ENCODE measurements around the gene DLGAP3.
"Not testable (repeated sequence)": the region's sequence is repeated elsewhere in the genome, so short reads cannot be mapped to it uniquely, and the experiment has no call there.

Gene DLGAP3, protein sequence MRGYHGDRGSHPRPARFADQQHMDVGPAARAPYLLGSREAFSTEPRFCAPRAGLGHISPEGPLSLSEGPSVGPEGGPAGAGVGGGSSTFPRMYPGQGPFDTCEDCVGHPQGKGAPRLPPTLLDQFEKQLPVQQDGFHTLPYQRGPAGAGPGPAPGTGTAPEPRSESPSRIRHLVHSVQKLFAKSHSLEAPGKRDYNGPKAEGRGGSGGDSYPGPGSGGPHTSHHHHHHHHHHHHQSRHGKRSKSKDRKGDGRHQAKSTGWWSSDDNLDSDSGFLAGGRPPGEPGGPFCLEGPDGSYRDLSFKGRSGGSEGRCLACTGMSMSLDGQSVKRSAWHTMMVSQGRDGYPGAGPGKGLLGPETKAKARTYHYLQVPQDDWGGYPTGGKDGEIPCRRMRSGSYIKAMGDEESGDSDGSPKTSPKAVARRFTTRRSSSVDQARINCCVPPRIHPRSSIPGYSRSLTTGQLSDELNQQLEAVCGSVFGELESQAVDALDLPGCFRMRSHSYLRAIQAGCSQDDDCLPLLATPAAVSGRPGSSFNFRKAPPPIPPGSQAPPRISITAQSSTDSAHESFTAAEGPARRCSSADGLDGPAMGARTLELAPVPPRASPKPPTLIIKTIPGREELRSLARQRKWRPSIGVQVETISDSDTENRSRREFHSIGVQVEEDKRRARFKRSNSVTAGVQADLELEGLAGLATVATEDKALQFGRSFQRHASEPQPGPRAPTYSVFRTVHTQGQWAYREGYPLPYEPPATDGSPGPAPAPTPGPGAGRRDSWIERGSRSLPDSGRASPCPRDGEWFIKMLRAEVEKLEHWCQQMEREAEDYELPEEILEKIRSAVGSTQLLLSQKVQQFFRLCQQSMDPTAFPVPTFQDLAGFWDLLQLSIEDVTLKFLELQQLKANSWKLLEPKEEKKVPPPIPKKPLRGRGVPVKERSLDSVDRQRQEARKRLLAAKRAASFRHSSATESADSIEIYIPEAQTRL

DNA sequence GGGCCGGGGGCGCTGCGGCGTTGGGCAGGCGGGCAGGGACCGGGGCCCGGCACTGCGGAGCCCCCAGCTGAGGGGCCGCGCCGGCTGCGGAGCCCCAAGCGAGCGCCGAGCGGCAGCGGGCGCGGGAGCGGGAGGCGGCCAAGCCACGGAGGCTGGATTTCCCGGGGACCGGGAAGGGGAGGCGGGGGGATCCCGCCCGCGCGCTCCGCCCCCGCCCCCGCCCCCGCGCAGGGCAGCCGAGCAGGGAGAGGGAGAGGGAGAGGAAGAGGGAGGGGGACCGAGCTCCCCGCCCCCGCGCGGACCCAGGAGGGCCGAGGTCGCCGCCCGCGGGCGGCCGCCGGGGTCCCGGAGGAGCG lies at the start of gene DLGAP3:
TSS of gene DLGAP3 (minus strand) at position 154 of the 356 bp plus-strand sequence. CDS start 24,267 bp downstream, outside the sequence.
- no peak for DNase-seq (ENCODE audit: low read depth in 2 of 2)

DNA sequence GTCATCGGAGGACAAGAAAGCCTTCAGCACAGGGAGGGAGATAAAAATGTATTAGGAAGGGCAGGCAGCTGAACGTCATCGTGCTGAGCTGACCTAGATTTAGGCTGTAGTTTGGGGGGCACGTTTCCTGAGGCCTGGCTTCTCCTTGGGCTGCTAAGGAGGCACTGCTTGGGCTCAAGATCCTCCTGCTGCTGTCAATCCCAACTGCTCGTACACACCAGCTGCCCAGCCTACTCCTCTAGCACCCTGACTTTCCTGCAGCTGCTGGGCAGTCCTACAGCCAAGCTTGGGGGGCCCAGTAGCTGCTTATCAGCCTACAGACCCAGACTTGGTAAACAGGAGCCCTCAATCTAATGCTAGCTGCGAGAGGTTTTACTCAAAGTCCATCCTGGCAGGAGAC lies 49.5 kb upstream of the DLGAP3 start:
- no peak for DNase-seq (ENCODE audit: low read depth in 2 of 2)

DNA sequence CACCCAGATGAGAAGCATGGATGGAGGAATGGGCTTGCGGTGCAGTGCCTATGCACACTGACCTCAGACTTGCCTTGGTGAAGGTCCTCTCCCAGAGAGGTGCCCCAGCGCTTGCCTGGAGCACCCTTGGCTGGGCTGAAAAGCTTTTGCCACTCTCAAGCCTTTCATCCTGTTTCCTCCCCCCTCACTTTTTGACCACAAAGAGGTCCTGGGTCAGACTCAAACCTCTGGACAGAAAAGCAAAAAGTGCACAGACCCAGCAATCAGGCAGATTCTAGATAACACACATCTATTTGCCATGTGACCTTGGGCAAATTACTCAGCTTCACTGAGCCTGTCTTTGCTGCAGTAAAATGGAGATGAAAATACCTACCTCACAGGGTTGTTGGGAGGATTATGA lies 48.4 kb upstream of the DLGAP3 start:
- DNase-seq (ENCODE audit: low read depth in 2 of 2), result no peak

DNA sequence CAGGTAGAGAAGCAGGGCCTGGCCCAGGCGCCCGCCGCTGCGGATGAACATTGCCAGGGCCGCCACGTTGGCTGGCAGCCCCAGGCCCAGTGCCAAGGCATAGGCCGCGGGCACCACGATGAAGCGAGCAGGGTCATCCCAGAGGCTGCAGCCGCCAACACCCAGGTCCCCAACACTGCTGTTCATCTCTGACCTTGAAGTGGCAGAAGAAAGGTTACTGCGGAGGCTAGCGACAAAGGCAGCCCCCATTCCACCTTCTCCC lies 47.7 kb upstream of the DLGAP3 start:
- DNase-seq (ENCODE audit: low read depth in 2 of 2), result no peak

DNA sequence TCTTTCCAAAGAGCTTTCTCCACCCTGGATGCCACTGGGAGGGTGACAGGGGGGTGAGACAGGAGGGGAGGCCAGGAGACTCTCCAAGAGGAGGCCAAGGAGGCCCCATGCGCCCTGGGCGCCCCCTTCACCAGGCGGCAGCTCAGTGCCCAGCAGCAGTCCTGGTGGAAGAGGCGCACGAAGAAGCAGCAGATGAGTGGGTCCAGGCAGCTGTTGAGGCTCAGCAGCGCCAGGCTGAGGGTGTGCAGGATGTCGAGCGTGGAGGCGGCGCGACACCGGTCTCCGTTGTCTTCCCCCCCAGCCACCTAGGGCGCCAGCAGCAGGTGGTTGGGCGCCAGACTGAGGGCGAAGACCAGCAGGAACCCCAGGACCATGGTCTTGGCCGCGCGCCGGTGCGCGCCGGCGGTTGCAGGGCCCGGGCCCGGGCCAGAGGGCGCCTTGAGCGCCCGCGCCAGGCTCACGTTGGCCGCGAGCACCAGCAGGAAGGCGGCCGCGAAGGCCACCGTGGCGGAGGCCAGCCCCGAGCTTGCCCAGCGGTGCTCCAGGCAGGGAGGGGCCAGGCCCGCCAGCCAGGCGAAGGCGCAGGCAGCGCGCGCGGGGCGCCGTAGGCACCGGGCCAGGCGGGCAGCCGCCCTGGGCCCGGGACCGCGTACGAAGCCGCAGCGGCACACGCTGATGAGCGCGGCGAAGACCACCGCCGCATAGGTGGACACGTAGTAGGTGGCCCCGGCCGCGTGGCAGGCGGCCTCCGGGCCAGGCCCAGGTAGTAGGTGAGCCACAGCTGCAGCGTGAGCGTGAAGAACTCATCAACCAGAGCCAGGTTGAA lies 47.1 kb upstream of the DLGAP3 start:
- DNase-seq (ENCODE audit: low read depth in 2 of 2), result no peak

DNA sequence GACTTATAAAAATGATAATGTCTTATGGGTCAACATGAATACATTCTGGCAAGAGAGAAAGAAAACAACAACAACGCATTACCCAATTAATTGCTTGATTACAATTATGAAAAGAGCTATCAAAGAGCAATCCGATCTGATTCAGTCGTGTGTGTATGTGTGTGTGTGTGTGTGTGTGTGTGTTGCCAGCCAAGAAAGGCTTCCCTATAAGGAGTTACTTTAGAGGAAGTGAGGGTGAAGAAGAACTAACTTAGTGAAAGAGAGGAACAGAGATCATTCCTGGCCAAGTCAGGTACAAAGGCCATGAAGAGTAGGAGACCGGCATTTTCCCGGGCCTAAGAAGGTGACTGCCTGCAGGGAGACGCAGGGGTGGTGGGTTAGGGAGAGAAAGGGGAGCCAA lies 46.3 kb upstream of the DLGAP3 start:
- no peak for DNase-seq (ENCODE audit: low read depth in 2 of 2)

DNA sequence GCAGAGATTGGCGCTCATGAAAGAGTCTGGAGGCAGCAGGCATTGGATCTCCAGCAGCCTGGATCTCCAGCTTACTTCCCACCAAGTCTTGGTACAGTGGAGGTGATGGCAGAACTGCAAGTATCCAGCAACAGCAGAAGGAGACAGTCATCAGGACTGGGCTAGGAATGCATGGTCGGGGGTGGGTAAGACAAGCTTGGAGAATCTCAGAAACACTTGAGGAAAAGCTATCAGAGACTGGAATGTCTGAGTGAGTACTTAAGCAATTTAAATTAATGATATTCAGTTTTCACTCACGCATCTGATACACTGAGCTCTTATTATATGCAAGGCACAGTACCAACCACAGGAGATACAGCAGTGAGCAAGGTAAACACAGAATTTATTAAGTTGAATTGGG lies 45.9 kb upstream of the DLGAP3 start:
- DNase-seq (ENCODE audit: low read depth in 2 of 2), result no peak

DNA sequence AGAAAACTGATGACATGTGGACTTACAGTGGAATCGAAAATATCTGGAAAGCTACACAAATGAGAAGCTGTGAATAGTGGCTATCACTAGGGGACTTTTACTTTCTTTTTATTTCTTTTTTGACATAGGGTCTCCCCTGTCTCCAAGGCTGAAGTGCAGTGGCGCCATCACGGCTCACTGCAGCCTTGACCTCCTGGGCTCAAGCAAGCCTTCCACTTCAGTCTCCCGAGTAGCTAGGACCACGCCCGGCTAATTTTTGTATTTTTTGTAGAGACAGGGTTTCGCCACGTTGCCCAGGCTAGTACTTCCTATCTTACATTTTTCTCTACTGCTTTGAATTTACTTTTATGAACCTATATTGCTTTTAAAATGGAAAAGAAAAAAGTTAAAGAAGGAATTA lies 45.2 kb upstream of the DLGAP3 start:
- no peak for DNase-seq (ENCODE audit: low read depth in 2 of 2)

DNA sequence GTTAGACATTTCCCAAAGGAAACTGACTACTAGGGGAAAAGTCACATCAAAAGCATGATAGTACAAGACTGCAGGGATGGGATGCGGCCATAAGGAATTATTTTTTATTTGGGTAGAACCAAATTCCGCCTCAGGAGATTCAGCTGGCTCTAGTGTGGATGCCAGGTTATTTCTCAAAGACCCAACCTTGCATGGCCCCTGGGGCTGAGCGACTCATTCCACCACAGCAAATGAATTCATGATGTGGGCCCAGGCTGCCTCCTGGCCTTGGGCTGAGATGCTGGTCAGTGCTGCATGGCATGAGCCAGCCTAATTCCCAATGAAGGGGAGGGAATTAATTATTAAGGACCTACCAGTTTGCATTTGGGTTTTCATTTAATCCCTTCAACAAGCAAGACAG lies 43.9 kb upstream of the DLGAP3 start:
- DNase-seq (ENCODE audit: low read depth in 2 of 2), result no peak

DNA sequence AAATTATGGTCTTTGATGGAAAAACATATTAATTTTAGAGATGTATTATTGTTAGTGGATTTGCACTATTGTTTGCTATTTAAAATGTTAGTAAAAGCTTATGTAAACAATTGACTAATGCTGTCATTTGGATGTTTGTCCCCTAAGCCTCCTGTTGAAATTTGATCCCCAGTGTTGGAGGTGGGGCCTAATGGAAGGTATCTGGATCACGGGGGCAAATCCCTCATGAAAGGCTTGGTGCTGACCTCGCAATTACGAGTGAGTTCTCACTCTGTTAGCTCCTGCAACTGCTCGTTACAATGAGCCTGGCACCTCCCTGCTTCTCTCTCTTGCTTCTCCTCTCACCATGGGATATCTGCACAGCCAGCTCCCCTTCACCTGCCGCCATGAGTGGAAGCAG lies 41.4 kb upstream of the DLGAP3 start:
- DNase-seq (ENCODE audit: low read depth in 2 of 2), result no peak

DNA sequence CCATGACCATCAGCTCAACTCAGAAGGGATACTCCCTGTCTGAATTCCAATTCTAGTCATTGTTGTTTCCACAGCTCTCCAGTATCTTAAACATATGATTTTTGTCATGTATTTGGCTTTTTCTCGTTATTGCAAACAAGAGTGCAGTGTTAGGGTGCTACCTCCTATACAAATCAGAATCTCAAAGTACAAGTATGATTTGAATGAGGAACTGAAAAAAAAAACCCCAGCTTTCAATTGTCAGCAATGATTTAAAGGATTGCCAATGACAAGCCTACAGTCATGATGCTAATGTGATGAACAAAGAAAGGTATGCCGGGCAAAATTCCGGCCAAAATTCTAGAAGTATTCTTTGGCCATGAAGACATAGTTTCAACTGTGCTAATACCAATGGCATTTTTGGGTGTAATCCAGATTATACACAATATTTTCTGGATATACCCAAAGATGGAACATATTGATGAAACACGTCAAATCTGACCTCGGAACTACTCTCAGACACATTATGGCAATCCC lies 40.8 kb upstream of the DLGAP3 start:
- DNase-seq (ENCODE audit: low read depth in 2 of 2), result no peak

DNA sequence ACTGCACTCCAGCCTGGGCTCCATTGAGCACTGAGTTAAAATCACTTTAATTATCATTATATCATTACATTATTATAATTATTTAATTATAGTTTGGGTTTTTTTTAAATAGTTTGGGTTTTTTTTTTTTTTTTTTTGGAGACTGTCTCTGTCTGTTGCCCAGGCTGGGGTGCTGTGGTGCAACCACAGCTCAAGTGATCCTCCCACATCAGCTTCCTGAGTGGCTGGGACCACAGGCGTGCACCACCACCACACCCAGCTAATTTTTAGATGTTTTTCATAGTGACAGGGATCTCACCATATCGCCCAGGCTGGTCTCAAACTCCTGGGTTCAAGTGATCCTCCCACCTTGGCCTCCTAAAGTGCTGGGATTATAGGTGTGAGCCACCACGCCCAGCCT lies 38.8 kb upstream of the DLGAP3 start:
- not testable (repeated sequence) for DNase-seq (ENCODE audit: low read depth in 2 of 2)

DNA sequence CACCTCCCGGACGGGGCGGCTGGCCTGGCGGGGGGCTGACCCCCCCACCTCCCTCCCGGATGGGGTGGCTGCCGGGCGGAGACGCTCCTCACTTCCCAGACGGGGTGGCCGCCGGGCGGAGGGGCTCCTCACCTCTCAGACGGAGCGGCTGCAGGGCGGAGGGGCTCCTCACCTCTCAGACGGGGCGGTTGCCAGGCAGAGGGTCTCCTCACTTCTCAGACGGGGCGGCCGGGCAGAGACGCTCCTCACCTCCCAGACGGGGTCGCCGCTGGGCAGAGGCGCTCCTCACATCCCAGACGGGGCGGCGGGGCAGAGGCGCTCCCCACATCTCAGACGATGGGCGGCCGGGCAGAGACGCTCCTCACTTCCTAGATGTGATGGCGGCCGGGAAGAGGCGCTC lies 38.2 kb upstream of the DLGAP3 start:
- DNase-seq (ENCODE audit: low read depth in 2 of 2), result not testable (repeated sequence)

DNA sequence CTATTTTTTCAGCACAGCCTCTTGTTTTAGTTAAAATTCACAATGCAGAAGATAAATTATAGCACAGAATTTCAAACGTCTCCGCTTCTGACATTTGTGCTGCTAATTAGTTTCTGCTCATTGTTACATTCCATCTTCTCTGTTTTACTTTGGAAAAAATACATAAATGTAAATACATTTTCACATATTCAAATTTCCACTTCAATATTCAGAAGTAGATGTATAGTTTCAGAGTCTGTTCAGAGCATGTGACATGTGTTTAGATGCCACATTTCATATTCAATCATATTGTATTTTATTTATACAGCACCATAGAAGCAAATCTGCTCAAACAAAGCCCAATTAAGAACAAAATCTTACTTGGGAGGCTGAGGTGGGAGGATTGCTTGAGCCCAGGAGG lies 36.1 kb upstream of the DLGAP3 start:
- no peak for DNase-seq (ENCODE audit: low read depth in 2 of 2)

DNA sequence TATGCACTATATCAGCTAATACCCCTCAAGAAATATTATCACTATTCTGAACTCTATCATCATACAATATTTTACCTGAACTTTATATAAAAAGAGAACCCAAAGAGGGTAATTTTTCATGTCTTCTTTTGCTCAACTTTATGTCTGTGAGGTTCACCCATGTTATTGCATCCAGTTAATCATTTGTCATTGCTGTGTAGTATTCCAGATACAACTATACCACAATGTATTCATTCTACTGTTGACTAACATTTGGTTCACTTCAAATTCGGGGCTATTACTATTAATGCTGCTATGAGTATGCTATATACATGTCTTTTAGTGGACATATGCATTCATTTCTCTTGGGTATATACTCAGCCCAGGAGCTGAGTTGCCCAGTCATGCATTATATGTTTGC lies 21.0 kb upstream of the DLGAP3 start:
- no peak for DNase-seq (ENCODE audit: low read depth in 2 of 2)

DNA sequence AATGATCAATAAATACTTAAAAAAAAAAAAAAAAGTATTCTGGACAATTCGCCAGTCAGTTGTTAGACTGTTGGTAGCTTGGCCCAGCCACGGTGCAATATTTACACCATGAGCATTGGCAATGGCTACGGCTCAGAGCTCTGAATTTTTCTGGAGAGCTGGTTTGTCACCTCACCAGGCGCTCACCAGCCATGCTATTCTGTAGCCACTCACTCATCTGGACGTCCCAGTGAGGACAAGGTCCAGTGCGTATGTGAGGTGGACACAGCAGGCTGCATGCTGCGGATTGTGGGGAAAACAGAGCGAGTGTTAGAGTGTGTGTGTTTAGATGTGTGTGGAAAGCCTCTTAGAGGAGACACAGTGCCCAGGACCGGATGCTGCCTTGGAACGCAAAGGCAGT lies 19.3 kb upstream of the DLGAP3 start:
- not testable (repeated sequence) for DNase-seq (ENCODE audit: low read depth in 2 of 2)

DNA sequence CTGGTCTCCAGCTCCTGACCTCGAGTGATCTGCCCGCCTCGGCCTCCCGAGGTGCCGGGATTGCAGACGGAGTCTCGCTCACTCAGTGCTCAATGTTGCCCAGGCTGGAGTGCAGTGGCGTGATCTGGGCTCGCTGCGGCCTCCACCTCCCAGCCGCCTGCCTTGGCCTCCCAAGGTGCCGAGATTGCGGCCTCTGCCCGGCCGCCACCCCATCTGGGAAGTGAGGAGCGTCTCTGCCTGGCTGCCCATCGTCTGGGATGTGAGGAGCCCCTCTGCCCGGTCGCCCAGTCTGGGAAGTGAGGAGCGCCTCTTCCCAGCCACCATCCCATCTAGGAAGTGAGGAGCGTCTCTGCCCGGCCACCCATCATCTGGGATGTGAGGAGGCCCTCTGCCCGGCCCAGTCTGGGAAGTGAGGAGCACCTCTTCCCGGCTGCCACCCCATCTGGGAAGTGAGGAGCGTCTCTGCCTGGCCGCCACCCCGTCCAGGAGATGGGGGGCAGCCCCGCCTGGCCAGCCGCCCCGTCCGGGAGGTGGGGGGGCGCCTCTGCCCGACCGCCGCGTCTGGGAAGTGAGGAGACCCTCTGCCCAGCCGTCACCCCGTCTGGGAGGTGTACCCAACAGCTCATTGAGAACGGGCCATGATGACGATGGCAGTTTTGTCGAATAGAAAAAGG lies 18.3 kb upstream of the DLGAP3 start:
- DNase-seq (ENCODE audit: low read depth in 2 of 2), result not testable (repeated sequence)

DNA sequence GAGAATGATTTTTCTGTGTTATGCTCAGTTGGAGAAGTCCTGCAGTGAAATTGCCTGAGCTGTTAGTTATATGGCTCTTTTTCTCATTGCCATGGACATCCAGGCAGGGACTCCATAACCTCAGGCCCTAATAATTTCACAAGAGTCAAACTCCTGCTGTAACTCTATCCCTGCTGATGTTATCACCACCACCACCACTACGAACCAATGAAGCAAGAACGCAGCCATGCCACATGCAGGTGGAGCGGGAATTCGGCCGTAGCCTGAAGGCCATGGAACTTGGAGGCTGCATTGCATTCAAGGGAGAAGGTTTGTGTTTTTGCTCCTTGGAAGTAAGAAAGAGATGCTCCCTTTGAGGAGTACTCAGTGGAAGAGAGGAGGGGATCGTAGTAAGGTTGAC lies 16.8 kb upstream of the DLGAP3 start:
- no peak for DNase-seq (ENCODE audit: low read depth in 2 of 2)

DNA sequence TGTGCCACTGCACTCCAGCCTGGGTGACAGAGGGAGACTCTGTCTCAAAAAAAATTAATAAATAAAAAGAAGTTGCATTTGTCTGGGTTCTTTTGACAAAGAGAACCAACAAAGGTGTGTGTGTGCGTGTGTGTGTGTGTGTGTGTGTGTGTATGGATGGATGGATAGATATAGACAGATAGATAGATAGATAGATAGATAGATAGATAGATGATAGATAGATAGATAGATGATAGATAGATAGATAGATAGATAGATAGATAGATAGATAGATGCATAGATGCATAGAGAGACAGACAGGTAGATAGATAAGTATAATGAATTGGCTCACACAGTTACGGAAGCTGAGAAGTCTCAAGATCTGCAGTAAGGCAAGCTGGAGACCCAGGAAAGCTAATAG lies 12.3 kb upstream of the DLGAP3 start:
- not testable (repeated sequence) for DNase-seq (ENCODE audit: low read depth in 2 of 2)

DNA sequence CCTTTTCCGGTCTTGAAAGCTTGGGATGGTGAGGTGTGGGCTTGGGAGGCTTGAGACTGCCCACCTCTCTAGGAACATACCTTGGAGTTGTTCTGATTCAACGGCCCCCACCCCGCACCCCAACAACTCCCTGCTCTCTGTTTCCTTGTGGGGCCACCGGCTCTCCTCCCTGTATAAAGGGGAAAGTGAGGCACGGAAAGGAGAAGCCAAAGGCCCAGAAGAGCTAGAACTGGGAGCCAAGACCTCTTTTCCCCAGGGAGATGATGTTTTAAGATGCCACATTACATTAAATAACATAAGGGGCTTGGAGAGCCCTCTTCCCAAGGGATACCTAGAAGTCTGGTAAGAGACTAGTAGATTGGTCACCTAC lies 1.2 kb upstream of the DLGAP3 start:
- no peak for DNase-seq (ENCODE audit: low read depth in 2 of 2)

DNA sequence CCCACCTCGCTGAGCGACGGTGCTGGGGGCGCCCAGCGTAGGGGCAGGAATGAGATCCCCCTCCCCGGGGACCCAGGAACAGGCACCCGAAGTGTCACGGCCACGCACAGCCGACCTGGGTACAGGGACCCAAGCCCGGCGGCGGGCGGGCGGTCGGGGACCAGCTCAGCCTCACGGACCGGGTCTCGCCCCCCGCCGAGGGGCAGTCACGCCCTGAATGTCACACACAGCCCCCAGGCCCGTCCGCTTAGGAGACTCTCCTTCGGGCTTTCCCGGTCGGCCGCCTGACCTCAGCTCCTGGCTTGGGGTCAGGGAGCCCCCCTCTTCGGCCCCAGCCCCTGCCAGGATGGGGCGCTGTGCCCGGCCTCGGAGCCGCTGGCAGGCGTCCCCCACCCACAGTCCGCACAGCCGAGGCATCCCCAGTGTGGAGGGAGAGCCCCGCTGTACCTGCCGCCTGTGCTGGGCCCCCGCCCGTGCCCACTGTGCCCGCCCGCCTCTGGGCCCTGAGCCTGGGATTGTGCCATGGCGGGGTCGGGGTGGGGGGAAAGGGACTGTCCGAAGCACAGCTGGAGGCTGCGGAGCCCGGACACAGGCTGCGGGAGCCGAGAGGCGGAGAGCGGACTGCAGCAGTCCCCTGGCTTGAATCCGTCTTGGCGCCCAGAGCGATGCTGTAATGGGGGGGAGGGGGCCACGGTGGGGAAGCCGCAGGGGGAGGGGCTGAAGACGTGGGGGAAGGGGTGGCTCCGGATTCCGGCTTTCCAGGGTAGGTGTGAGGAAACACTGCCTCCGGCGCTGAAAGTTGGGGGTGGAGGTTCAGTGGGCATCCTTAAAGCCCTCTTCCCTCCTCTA lies 627 bp upstream of the DLGAP3 start:
- no peak for DNase-seq (ENCODE audit: low read depth in 2 of 2)

Measured in stimulated activated CD8-positive, alpha-beta memory T cell treated with anti-CD3 and anti-CD28 coated beads, Interleukin-15, amount 100 ng/mL, for 48 hours (primary cell).